Left ventricle myocardium inferior (tissue), 1 donor: ENCODE data around the gene MYLK3. TPM values are rescaled to one million over a fixed set of nuclear protein-coding genes. Genes with fewer than 3 reads are reported as not detected.
A peak's percentile ranks its signal among the peaks of the same experiment; 100 is the strongest.

ENCODE experiments used
- DNase-seq: peaks from one replicate; pipeline ENCODE4 v3.0.0-alpha.2; 2020
- H3K27ac ChIP-seq: fragments of 200-600 bp; replicated peaks from 2 replicates; pipeline ENCODE4 v1.8.0; 2021
- H3K27me3 ChIP-seq: fragments of 200-600 bp; 2 replicates; pipeline ENCODE4 v1.8.0; 2021; ENCODE audit warnings: low read depth
- H3K36me3 ChIP-seq: fragments of 200-600 bp; 2 replicates; pipeline ENCODE4 v1.8.0; 2021
- H3K4me1 ChIP-seq: fragments of 200-600 bp; 2 replicates; pipeline ENCODE4 v1.8.0; 2021
- H3K4me3 ChIP-seq: fragments of 200-600 bp; 2 replicates; pipeline ENCODE4 v1.8.0; 2021; ENCODE audit warnings: mild to moderate bottlenecking, moderate library complexity
- H3K9me3 ChIP-seq: fragments of 200-600 bp; replicated peaks from 2 replicates; pipeline ENCODE4 v1.8.0; 2021
- intact Hi-C: fragments of 100-400 bp; cut with micrococcal nuclease; formaldehyde crosslinking; loops from one replicate; pipeline ENCODE4 v1.11.0; 2022
- total RNA-seq: library from RNA; stranded (reverse); fragmentation: NEBNext Ultra II Directional; extraction: Animal tissue kit (Norgen Biotek cat#: 25700); gene quantifications from one replicate; pipeline ENCODE4 v1.2.1, GENCODE V29; 2021
- TF ChIP-seq, protein P1 (sequence below): fragments of 200-600 bp; IDR thresholded peaks from 2 replicates; pipeline ENCODE4 v1.8.0; 2021; ENCODE audit warnings: antibody characterized with exemption, mild to moderate bottlenecking, borderline replicate concordance
- donor health status: DM: no; HTN: yes; CAD: no; lungs with severe emphysema.

The MYLK3 gene
- total RNA-seq, 1 donor from 2014 or later = 256 TPM

DNA sequence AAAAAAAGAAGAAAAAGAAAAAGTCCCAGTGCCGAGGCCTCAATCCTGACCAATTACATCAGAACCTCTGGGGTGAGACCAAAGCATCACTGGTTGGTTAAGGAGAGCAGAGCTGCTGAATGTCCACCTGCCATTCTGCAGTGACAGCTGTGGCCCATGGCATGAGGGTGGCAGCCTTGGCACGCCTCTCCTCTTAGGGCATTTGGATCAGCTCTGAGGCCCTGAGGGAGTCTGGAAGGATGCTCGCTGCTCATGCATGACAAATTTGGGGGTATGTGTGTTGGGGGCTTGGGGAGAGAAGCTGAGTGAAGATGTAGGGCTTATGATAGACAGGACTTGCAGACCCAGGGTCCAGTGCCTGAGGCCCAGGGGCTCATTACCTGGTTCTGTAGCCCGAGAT, 26.3 kb downstream of the MYLK3 start:
- TF ChIP-seq, protein P1, sequence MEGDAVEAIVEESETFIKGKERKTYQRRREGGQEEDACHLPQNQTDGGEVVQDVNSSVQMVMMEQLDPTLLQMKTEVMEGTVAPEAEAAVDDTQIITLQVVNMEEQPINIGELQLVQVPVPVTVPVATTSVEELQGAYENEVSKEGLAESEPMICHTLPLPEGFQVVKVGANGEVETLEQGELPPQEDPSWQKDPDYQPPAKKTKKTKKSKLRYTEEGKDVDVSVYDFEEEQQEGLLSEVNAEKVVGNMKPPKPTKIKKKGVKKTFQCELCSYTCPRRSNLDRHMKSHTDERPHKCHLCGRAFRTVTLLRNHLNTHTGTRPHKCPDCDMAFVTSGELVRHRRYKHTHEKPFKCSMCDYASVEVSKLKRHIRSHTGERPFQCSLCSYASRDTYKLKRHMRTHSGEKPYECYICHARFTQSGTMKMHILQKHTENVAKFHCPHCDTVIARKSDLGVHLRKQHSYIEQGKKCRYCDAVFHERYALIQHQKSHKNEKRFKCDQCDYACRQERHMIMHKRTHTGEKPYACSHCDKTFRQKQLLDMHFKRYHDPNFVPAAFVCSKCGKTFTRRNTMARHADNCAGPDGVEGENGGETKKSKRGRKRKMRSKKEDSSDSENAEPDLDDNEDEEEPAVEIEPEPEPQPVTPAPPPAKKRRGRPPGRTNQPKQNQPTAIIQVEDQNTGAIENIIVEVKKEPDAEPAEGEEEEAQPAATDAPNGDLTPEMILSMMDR = no peak
- Histone ChIP-seq H3K27me3 (no peaks in the 10 kb centered on the region), H3K9me3 (no peaks in the 10 kb centered on the region), H3K27ac (no peak overlapping the region), H3K4me1 (peaks cover 20% of the 10 kb centered on the region), H3K36me3 (peaks cover 71% of the 10 kb centered on the region), H3K4me3 (no peak overlapping the region)
- DNase-seq = no peak
- intact Hi-C loops = no loop called here

DNA sequence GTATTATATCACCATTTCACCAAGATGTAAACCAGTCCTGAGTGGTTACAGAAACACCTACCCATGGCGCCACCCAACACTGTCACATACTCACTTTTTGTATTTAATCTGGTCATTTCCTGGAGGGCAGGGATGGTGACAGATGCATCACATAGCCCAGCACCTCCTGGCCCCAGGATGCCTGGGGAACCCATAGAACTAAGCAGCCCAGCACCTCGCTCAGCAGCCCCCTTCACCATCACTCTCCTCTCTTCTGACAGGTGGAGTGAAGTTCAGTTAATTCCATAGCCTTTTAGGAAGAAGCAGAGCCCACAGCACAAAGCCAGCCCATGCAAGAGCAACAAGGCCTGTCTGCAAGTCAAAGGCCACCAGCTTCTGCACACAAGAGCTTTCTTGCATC, 27.5 kb downstream of the MYLK3 start:
- Histone ChIP-seq H3K27me3 (no peaks in the 10 kb centered on the region), H3K27ac (no peak overlapping the region), H3K4me3 (no peak overlapping the region), H3K36me3 (peaks cover 63% of the 10 kb centered on the region), H3K4me1 (peaks cover 20% of the 10 kb centered on the region), H3K9me3 (no peaks in the 10 kb centered on the region)
- intact Hi-C loops = no loop called here
- DNase-seq = no peak
- TF ChIP-seq, protein P1 = no peak

DNA sequence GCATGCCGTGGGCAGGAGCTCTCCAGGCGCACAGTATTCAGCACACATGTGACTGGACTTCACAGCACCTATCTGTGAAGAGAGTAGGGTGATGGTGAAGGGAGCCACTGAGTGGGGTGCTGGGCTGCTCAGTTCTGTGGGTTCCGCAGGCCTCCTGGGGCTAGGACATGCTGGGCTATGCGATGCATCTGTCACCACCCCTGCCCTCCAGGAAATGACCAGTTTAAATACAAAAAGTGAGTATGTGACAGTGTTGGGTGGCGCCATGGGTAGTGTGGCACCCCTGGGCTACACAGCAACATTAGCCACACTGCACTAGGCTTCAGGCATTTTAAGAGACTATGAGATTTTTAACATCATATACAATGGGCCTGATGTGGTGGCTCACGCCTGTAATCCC, 28.6 kb downstream of the MYLK3 start:
- no peaks in the 10 kb centered on the region for H3K27me3 ChIP-seq
- TF ChIP-seq, protein P1 = no peak
- H3K9me3 ChIP-seq = no peaks in the 10 kb centered on the region
- peaks cover 31% of the 10 kb centered on the region for H3K4me1 ChIP-seq
- H3K4me3 ChIP-seq = no peak overlapping the region
- no peak overlapping the region for H3K27ac ChIP-seq
- no peak for DNase-seq
- peaks cover 52% of the 10 kb centered on the region for H3K36me3 ChIP-seq
- intact Hi-C loops = no loop called here

DNA sequence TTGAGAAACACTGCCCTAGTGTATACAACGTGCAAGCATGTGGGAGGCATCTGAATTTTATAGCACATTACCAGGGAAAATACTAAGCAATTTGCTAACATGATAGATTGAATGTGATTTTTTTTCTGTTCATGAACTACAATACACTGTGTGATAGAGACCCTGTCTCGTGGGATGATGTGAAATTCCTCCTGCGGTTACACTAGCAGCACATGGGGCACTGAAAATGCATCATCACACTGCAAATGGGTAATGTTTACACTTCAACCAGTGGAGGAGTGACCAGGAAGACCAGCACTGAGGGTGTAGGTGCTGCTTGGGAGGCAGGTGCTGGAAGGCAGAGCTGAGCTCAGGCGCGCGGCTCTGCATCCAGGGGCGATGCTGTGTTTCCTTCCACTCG, 29.9 kb downstream of the MYLK3 start:
- Histone ChIP-seq H3K4me3 (no peak overlapping the region), H3K27me3 (no peaks in the 10 kb centered on the region), H3K9me3 (no peaks in the 10 kb centered on the region), H3K27ac (no peak overlapping the region), H3K36me3 (peaks cover 46% of the 10 kb centered on the region), H3K4me1 (peaks cover 44% of the 10 kb centered on the region)
- TF ChIP-seq, protein P1 = no peak
- DNase-seq = no peak
- intact Hi-C loops = no loop called here

DNA sequence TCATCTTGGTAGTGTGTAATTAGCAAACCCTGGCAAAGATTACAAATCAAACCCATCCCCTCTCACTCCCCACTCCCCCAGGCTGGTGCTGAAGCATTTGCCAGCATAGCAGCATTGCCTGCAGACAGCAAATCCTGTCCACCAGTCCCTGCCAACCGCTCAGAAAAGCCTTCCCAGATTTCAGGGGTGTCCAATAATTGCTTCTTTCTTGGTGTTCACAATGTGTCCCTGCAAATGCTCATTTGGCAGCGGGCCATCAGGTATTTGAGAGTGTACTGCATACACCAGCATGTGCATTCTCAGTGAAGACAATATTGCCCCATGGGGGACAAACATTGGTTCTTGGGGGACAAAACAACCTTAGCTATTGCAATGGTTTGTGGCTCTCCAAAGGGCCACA, 30.5 kb downstream of the MYLK3 start:
- Histone ChIP-seq H3K4me3 (no peak overlapping the region), H3K27me3 (no peaks in the 10 kb centered on the region), H3K27ac (peak overlapping the region; percentile 82), H3K9me3 (no peaks in the 10 kb centered on the region), H3K36me3 (peaks cover 42% of the 10 kb centered on the region), H3K4me1 (peaks cover 49% of the 10 kb centered on the region)
- TF ChIP-seq, protein P1 = no peak
- no peak for DNase-seq
- intact Hi-C loops = no loop called here
